ENCODE data around the gene TEPSIN.

TEPSIN gene

DNA sequence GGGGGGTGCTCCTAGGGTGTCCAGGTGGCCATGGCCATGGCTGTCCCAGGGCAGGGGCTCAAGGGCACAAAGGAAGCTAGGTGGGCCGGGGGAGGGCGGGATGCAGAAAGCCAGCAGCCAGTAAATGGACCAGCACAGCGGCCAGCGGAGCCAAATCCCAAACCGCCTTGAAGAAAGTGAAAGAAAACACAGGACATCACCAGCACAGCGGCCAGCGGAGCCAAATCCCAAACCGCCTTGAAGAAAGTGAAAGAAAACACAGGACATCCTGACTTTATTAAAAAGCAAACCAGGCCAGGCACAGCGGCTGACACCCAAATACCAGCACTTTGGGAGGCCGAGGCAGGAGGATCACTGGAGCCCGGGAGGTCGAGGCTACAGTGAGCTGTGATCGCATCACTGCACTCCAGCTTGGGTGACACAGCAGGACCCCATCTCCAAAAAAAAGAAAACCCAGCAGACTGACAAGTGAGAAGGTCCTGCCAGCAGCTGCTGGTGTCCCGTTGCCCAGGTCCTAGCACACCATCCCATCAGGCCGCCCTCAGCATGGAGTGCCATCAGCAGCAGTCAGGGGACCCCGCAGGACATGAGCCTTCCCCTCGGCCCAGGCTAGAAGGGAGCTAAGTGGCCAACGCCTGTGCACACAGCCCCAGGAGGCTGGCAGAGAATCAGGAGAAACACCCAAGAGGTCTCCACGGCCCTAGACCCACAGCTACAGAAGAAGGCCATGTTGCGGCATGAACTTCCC lies 39.3 kb upstream of the TEPSIN start:
- peaks cover 39% of the 10 kb centered on the region for H3K36me3 Mint-ChIP-seq
- no peaks in the 10 kb centered on the region for H3K4me1 Mint-ChIP-seq
- no peak overlapping the region for H3K4me3 Mint-ChIP-seq
- no peaks in the 10 kb centered on the region for H3K9me3 Mint-ChIP-seq
- H3K27ac Mint-ChIP-seq: no peak overlapping the region
- H3K27me3 Mint-ChIP-seq: no peaks in the 10 kb centered on the region
- CTCF ChIA-PET: no interaction called here
- DNase-seq: no peak

DNA sequence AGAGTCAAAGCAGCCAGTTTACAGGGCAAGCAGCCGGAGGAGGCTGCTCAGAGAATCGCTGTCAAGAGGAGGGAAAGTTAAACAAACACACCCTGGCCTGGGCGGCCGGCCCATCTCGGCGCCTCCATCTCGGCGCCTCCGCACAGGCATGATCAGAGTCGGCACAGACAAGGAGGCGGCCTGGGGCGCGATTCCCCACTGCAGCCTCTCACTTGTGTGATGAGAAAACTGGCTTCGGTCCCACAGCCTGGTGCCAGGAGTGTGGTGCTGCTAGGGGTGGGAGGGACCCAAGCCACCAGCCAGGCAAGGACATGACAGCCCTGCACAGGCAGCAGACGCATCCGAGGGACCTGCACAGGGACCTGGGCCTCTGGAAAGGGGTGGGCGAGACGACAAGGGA lies 38.6 kb upstream of the TEPSIN start:
- H3K9me3 Mint-ChIP-seq: no peaks in the 10 kb centered on the region
- no peaks in the 10 kb centered on the region for H3K27me3 Mint-ChIP-seq
- peaks cover 44% of the 10 kb centered on the region for H3K36me3 Mint-ChIP-seq
- H3K27ac Mint-ChIP-seq: no peak overlapping the region
- H3K4me3 Mint-ChIP-seq: no peak overlapping the region
- H3K4me1 Mint-ChIP-seq: peaks cover 6% of the 10 kb centered on the region
- CTCF ChIA-PET: no interaction called here
- DNase-seq: no peak

DNA sequence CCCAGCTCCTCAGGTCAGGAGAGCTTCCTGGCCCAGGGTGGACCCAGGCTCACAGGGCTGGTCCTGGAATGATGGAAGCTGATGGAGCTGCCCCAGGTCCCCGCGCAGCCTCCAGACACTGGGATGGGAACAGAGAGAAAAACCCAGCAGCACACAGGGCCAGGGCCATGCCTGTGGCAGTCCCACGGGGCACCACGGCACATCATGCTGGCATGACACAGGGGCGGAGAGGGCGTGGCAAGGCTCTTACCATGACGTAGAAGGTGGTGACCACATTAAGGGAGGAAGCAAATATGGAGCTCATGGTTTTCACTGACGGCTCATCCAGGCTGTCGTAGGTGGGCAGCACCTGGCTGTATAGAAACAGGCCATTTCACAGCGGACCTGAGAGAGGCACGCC lies 37.9 kb upstream of the TEPSIN start:
- Mint-ChIP-seq H3K27ac (no peak overlapping the region), H3K4me3 (no peak overlapping the region), H3K36me3 (peaks cover 44% of the 10 kb centered on the region), H3K27me3 (no peaks in the 10 kb centered on the region), H3K9me3 (no peaks in the 10 kb centered on the region), H3K4me1 (peaks cover 6% of the 10 kb centered on the region)
- DNase-seq: no peak
- CTCF ChIA-PET: no interaction called here

DNA sequence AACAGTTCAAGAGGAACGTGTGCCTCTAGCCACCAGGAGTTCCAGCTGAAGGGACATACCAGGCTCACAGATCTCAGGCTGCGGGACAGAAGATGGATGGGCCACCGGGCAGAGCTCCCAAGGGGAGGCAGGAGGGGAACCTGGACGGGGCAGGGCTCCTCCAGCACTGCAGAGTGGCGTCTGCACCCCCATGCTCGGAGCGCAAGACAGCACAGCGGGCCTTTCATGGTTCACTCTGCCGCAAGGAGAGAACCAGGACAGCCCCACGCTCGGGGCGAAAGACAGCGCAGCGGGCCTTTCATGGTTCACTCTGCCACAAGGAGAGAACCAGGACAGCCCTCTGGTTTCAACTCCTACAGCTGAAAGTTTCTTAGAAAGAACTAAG lies 35.6 kb upstream of the TEPSIN start:
- Mint-ChIP-seq H3K27ac (no peak overlapping the region), H3K4me1 (peaks cover 6% of the 10 kb centered on the region), H3K4me3 (no peak overlapping the region), H3K36me3 (peaks cover 42% of the 10 kb centered on the region), H3K27me3 (no peaks in the 10 kb centered on the region), H3K9me3 (no peaks in the 10 kb centered on the region)
- DNase-seq: no peak
- CTCF ChIA-PET: no interaction called here

DNA sequence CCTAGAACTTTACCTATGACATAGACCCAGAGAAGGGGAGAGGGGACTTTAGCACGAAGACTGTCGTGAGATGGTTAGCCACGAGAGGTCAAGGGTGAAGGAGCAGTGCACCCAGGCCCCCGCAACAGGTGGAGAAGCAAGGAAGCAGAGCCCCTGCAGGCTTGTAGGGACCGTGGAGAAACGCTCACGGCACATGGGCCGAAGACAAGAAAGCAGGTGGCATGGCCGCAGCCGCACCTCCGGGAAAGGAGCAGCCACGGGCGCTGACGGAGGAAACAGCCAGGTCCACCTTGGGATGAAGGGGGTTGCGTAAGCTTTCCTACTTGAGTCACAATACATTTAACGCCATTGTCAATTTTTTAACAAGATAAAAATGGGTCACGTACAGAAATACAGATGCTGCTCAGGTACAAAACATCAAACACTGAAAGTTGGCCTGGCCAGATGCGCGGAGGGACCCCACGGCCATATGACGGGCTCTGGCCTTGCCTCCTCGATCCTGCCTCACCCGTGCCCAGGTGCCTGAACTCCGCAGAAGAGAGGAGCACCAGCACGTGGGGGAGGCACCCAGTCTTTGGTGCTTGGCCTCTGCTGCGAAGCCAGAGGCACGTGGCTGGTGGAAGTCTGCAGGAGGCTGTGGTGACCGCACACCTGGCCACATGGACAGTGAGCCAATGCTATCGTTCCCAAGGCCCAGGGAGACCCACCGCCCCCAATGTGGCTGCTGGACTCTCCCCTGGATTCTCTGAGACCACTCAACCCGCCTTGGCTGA lies 35.0 kb upstream of the TEPSIN start:
- no peak overlapping the region for H3K4me3 Mint-ChIP-seq
- CTCF ChIA-PET: no interaction called here
- H3K27me3 Mint-ChIP-seq: no peaks in the 10 kb centered on the region
- peaks cover 43% of the 10 kb centered on the region for H3K36me3 Mint-ChIP-seq
- DNase-seq: no peak
- H3K4me1 Mint-ChIP-seq: peaks cover 6% of the 10 kb centered on the region
- H3K27ac Mint-ChIP-seq: no peak overlapping the region
- H3K9me3 Mint-ChIP-seq: no peaks in the 10 kb centered on the region

DNA sequence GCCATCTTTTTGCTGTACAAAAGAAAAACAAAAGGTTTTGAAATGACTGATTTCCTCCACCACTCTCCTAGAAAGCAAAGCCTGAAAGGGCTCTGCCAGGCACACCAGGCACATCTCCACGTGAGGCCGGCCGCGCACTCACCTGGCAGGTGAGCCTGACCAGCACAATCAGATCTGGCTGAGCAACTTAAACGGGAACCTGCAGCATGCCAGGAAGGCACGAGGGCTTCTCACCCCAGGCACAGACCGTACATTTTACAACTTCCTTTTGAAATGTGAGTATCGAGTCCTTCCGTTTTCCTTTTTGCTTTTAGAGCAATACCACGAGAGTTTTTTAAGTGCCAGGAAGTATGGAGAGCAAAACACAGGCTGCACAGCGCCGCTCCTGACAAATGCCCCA lies 33.8 kb upstream of the TEPSIN start:
- H3K36me3 Mint-ChIP-seq: peaks cover 51% of the 10 kb centered on the region
- CTCF ChIA-PET: no interaction called here
- no peak overlapping the region for H3K4me3 Mint-ChIP-seq
- H3K4me1 Mint-ChIP-seq: peaks cover 6% of the 10 kb centered on the region
- no peak for DNase-seq
- H3K27ac Mint-ChIP-seq: peak overlapping the region; percentile 57
- no peaks in the 10 kb centered on the region for H3K9me3 Mint-ChIP-seq
- no peaks in the 10 kb centered on the region for H3K27me3 Mint-ChIP-seq

DNA sequence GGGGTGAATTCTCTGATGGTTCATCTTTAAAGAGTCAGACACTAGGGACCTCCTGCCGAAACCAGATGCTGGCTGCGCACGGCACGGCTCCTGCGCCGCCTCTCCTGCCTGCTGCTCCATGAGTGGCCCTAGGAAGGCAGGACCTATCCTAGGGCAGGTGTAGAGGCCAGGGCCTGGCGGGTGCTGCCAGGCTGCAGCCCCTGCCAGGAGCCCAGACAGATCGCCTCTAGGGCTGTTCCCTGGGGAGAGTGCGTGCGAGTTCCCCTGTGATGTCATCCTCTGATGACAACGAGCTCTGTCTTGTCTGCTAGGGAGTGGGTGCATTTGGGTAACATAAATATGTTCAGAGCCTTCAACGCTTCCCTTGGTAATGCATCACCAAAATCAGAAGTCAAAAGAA lies 32.4 kb upstream of the TEPSIN start:
- CTCF ChIA-PET: no interaction called here
- H3K27me3 Mint-ChIP-seq: no peaks in the 10 kb centered on the region
- no peak overlapping the region for H3K4me3 Mint-ChIP-seq
- no peaks in the 10 kb centered on the region for H3K9me3 Mint-ChIP-seq
- H3K4me1 Mint-ChIP-seq: peaks cover 6% of the 10 kb centered on the region
- no peak for DNase-seq
- peaks cover 45% of the 10 kb centered on the region for H3K36me3 Mint-ChIP-seq
- no peak overlapping the region for H3K27ac Mint-ChIP-seq

DNA sequence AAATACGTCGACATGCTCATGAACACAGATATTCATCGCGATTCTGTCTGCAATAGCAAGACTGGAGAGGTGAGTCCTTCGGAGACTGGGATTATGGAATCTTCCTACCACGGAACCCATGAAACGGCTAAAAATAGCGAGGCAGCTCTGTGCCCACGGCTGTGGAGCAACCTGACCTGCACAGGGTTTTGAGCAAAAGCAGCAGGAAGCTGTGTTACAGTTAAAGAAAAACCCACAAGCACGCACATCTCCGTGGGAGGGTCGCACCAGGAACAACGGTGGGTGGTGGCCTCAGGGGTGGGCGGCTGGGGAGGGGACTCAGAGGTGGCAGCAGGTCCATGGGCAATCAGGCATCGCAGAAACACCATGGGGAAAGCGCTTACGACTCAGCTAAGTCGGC lies 31.4 kb upstream of the TEPSIN start:
- H3K9me3 Mint-ChIP-seq: no peaks in the 10 kb centered on the region

DNA sequence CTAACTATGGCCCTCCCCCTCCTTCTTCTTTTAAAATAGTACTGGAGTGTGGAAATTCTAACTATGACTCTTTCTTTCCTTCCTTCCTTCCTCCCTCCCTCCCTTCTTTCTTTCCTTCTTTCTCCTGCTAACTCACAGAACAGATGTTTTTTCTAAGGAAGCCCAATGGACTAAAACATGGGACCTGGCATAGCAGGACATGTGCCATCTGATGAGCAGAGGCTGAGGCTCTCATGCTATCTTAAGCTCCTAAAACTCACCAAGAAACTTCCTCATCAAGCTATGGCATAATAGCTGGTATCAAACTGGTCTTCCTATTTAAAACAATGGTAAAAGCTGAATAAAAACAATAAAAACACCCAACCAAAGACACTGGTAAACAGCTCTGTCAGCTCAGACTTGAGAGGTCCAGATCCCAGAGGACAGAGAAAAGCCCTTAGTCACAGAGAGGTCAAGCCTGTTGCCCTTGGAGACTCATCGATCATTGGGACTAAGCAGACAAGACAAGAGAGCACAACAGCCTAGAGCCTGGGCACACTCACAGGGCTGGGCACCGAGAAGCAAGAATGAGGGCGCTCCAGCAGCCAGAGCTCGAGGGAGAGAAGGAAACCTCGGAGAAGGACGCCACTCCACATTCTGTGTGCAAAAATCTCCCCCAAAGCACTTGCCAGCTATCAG lies 28.7 kb upstream of the TEPSIN start:
- H3K27ac Mint-ChIP-seq: no peak overlapping the region
- no peaks in the 10 kb centered on the region for H3K27me3 Mint-ChIP-seq
- peaks cover 41% of the 10 kb centered on the region for H3K36me3 Mint-ChIP-seq
- H3K9me3 Mint-ChIP-seq: no peaks in the 10 kb centered on the region
- peaks cover under 1% of the 10 kb centered on the region for H3K4me1 Mint-ChIP-seq
- CTCF ChIA-PET: no interaction called here
- no peak for DNase-seq
- no peak overlapping the region for H3K4me3 Mint-ChIP-seq

More for the DNA sequence above, 31.4 kb upstream of the TEPSIN start:
- Mint-ChIP-seq H3K4me1 (peaks cover 6% of the 10 kb centered on the region), H3K27ac (no peak overlapping the region), H3K36me3 (peaks cover 50% of the 10 kb centered on the region), H3K4me3 (no peak overlapping the region), H3K27me3 (no peaks in the 10 kb centered on the region)
- no peak for DNase-seq
- CTCF ChIA-PET: no interaction called here

DNA sequence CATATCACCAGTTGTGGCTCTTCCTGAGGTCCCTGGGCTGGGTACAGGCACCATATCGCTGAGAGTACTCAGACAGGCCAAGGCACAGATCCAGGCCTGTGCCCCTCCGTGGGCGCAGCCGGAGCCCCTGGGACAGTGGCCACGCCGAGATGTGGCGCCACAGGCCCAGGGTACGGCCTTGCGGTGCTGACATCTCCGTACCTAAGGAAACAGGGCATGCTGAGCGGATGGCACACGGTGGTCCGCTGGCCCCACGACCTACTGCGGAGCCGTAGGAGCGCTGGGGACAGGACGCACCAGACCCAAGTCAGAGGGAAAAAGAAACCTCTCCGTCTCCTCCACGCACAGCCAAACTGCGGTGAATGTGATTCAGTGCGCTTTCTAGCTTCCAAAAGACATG lies 26.7 kb upstream of the TEPSIN start:
- H3K9me3 Mint-ChIP-seq: no peaks in the 10 kb centered on the region
- no peaks in the 10 kb centered on the region for H3K4me1 Mint-ChIP-seq
- peaks cover 32% of the 10 kb centered on the region for H3K36me3 Mint-ChIP-seq
- DNase-seq: no peak
- H3K27me3 Mint-ChIP-seq: no peaks in the 10 kb centered on the region
- no peak overlapping the region for H3K27ac Mint-ChIP-seq
- no peak overlapping the region for H3K4me3 Mint-ChIP-seq
- CTCF ChIA-PET: interaction anchor here (1.3 kb wide), 1 partner anchor 13 kb away, joined by 4 read pairs; no protein-coding TSS in a partner anchor

DNA sequence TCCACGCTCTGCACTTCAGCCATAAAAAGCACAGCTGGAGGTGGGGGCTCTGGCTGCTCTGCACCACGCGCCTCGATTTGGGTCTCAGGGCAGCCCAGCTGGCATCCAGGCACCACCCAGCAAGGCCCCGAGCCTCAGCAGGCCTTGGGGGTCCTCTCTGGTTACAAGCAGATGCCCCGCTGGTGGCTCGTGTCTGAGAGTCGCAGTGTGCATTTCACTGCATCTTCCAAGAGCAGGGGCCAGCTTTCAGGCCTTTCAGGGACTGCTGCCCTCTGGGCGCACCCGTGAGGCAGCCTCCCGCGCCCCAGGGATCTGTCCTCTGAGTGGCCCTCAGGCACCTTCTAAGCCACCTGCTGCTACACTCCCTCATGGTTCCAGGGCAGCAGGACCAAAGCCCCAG lies 25.8 kb upstream of the TEPSIN start:
- DNase-seq: no peak
- CTCF ChIA-PET: no interaction called here
- no peak overlapping the region for H3K4me3 Mint-ChIP-seq
- no peak overlapping the region for H3K27ac Mint-ChIP-seq
- no peaks in the 10 kb centered on the region for H3K9me3 Mint-ChIP-seq
- H3K4me1 Mint-ChIP-seq: no peaks in the 10 kb centered on the region
- peaks cover 32% of the 10 kb centered on the region for H3K36me3 Mint-ChIP-seq
- no peaks in the 10 kb centered on the region for H3K27me3 Mint-ChIP-seq

DNA sequence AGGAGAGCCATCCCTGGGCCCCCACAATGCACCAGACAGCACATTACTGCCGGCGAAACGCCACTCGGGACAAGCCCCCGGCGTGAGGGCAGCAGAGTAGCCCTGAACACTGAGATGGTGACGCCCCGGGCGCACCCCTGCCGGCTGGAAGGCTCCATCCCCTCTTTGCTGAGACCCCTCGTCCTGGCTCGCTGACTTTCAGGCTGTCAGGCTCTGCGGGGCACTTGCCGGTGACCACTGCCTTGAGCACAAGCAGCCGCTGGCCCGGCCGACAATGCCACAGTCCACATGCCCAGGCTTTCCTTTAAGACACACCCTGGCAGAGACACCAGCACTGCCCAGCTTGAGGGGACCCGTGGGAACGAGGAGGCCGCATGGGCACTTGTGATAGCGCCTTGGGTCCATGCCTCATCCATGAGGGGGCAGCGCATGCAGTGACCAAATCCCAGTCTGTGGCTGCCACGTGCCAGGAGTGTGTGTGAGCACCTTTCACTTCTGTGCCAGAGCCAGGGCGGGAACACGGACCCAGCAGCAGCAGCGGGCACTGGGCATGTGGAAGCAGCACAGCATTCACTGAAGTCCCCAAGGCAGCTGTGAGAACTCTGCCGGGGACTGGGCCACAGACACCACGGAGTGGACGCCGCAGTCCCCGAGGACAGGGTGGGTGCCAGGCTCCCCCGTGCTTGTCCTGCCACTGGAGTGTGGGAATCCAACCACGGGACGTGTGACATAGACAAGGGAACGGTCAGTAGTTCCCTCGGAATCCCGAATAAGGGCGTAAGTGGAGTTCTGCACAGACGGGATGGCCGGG lies 24.7 kb upstream of the TEPSIN start:
- H3K9me3 Mint-ChIP-seq: no peaks in the 10 kb centered on the region
- no peaks in the 10 kb centered on the region for H3K4me1 Mint-ChIP-seq
- CTCF ChIA-PET: no interaction called here
- DNase-seq: no peak
- no peaks in the 10 kb centered on the region for H3K27me3 Mint-ChIP-seq
- no peak overlapping the region for H3K27ac Mint-ChIP-seq
- H3K4me3 Mint-ChIP-seq: no peak overlapping the region
- peaks cover 24% of the 10 kb centered on the region for H3K36me3 Mint-ChIP-seq

DNA sequence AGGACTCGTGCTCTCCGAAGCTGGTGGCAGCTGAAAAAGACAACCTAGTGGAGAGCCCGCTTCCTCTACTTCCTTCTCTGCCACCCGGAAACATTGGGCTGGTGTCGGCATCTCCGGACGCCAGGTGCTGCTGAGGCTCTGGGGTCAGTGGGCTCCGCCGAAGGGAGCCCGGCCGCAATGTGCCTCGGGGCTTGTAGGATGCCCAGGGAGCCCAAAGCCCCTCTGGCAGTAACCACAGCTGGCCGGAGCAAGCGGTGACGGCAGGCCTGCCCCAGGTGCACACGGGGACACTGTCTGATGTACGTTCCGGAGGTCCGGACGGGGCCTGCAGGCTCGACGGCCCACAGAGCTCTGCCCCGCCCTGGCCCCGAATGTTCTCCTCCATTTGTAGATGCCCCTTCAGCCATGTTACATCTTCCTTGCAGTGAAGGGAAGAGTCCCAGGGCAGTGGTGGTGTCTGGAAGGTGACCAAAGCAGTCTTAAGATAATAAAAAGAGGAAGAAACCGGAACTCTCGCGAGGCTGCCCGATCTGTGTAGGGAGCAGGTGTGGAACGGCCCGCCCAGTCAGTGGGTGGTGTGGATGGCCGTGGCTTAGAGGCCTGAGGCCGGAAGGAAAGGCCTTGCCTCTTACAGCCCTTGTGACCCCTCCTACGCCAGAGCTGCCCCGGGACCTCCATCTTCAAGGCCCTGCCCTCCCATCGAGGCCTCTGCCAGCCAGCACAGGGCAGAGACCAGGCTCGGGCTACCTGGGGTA lies 22.9 kb upstream of the TEPSIN start:
- Mint-ChIP-seq H3K36me3 (peaks cover 18% of the 10 kb centered on the region), H3K27ac (no peak overlapping the region), H3K4me3 (no peak overlapping the region), H3K27me3 (no peaks in the 10 kb centered on the region), H3K9me3 (no peaks in the 10 kb centered on the region), H3K4me1 (no peaks in the 10 kb centered on the region)
- no peak for DNase-seq
- CTCF ChIA-PET: no interaction called here

DNA sequence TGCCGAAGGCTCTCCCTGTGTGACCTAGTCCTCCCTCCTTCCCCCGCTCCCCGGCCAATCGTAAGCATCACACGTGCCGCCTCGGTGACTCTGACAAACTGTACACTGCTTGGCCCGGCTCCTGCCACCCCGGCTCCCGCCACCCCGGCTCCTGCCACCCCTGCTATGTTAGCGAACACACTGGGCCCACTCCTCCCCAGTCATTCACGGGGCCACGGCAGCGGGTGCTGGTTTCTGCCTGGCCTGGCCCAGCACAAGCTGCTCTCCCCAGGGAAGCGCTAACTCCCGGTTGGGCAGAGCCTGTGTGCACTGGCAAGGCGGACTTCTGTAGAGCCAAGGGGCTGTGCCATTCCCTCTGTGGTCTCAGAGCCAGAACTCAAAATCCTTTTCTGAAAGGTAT lies 22.2 kb upstream of the TEPSIN start:
- CTCF ChIA-PET: no interaction called here
- no peaks in the 10 kb centered on the region for H3K4me1 Mint-ChIP-seq
- DNase-seq: no peak

More for the DNA sequence above, 22.2 kb upstream of the TEPSIN start:
- Mint-ChIP-seq H3K27me3 (no peaks in the 10 kb centered on the region), H3K27ac (no peak overlapping the region), H3K4me3 (no peak overlapping the region), H3K36me3 (peaks cover 16% of the 10 kb centered on the region), H3K9me3 (no peaks in the 10 kb centered on the region)

Data from activated naive CD4-positive, alpha-beta T cell treated with anti-CD3 and anti-CD28 coated beads, Interleukin-2, amount 10 ng/mL, durations not matched to agents 7 days and 5 days (primary cell).